Endodermal cell (in vitro differentiated cells): Measurements from ENCODE around the gene YJU2. TPM values are rescaled to one million over a fixed set of nuclear protein-coding genes. Genes with fewer than 3 reads are reported as not detected.
"Not testable (repeated sequence)": the region's sequence is repeated elsewhere in the genome, so short reads cannot be mapped to it uniquely, and the experiment has no call there.

ENCODE experiments used
- DNase-seq: peaks from one replicate; pipeline ENCODE4 v3.0.0-alpha.2; 2017
- H3K27ac ChIP-seq: 2 replicates; pipeline ENCODE4 v1.5.1; 2013; ENCODE audit warnings: mild to moderate bottlenecking, low read depth, low read length, moderate library complexity
- H3K27me3 ChIP-seq: 2 replicates; pipeline ENCODE4 v1.6.1; 2013; ENCODE audit warnings: mild to moderate bottlenecking, low read length, moderate library complexity; ENCODE audit not compliant: insufficient read depth, control insufficient read depth, poor library complexity, severe bottlenecking
- H3K36me3 ChIP-seq: 2 replicates; pipeline ENCODE4 v1.7.0; 2013; ENCODE audit warnings: mild to moderate bottlenecking, low read length, moderate library complexity; ENCODE audit not compliant: control insufficient read depth, insufficient read depth
- H3K4me1 ChIP-seq: one replicate; pipeline ENCODE4 v1.7.0; 2013; ENCODE audit warnings: low read length; ENCODE audit not compliant: control insufficient read depth, insufficient read depth
- H3K4me3 ChIP-seq: 2 replicates; pipeline ENCODE4 v1.5.1; 2013; ENCODE audit warnings: mild to moderate bottlenecking, low read length, moderate library complexity
- H3K9ac ChIP-seq: 2 replicates; pipeline ENCODE4 v1.6.1; 2013; ENCODE audit warnings: mild to moderate bottlenecking, low read length, moderate library complexity; ENCODE audit not compliant: poor library complexity, severe bottlenecking; ENCODE audit errors: extremely low read depth
- H3K9me3 ChIP-seq: 2 replicates; pipeline ENCODE4 v1.6.1; 2013; ENCODE audit warnings: mild to moderate bottlenecking, low read length, moderate library complexity; ENCODE audit not compliant: control insufficient read depth
- H3K27ac Mint-ChIP-seq: 2 replicates; pipeline ENCODE4 v1.8.0; 2020; ENCODE audit warnings: mixed read lengths
- H3K27me3 Mint-ChIP-seq: 2 replicates; pipeline ENCODE4 v1.8.0; 2021; ENCODE audit warnings: mild to moderate bottlenecking, mixed read lengths; ENCODE audit not compliant: insufficient read depth
- H3K36me3 Mint-ChIP-seq: 2 replicates; pipeline ENCODE4 v1.8.0; 2020; ENCODE audit warnings: low read depth, mixed read lengths
- H3K4me1 Mint-ChIP-seq: 2 replicates; pipeline ENCODE4 v1.8.0; 2020; ENCODE audit warnings: mixed read lengths
- H3K4me3 Mint-ChIP-seq: 2 replicates; pipeline ENCODE4 v1.8.0; 2020; ENCODE audit warnings: mild to moderate bottlenecking, moderate library complexity, mixed read lengths
- H3K9me3 Mint-ChIP-seq: 2 replicates; pipeline ENCODE4 v1.8.0; 2020; ENCODE audit warnings: mild to moderate bottlenecking, mixed read lengths
- WGBS, 2 experiments: methylation state at CpG; one replicate each; pipeline versions ENCODE4 v1.1.5 to v1.1.7; 2013; ENCODE audit warnings: missing lambda C conversion rate in 2 of 2, mixed read lengths in 1 of 2; ENCODE audit not compliant: insufficient coverage in 1 of 2, insufficient read length in 1 of 2; 5-methylcytosine and 5-hydroxymethylcytosine counted together
- total RNA-seq, 2 donors: library from RNA; stranded (reverse); fragmentation: NEBNext Ultra II Directional in 1 of 2; extraction: Animal tissue kit (Norgen Biotek cat#: 25700) in 1 of 2; gene quantifications; 2 replicates in 1 of 2; 3 replicates in 1 of 2; pipeline ENCODE4 v1.2.1, GENCODE V29; 2021
- TF ChIP-seq, protein P1 (sequence below): fragments of 200-600 bp; sonication (generic); conservative IDR thresholded peaks from 2 replicates; pipeline ENCODE4 v1.5.0; 2021; ENCODE audit warnings: antibody characterized with exemption, mild to moderate bottlenecking

Gene YJU2
- total RNA-seq, 2 donors from 2014 or later: 15.8 to 16.4 TPM

DNA sequence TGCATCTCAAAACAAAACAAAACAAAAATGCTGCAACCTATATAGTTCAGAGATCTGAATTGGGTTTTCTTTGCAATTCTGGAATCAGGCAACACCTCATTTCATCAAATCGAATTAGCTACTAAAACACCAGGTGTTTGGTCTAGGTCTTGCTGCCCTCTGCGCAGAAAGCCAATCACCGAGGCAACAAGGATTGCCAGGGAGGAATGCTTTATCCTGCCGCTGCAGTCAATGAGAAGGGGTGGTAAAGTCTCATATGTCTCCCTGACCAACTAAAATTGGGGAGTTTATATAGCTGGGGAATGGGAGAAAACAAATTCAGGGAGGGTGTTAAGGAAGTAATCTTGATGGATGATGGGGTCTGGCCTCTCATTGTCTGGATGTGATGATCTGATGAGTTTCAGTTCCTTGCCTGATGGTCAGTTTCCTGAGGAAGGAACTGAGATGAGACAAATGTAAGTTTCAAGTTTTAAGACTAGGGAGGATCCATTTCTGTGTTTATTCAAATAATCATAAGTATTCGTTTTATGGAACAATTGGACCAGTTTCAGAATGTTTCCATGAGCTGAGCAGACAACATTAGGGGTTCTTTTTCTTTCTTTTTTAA, 5.0 kb upstream of the YJU2 start:
- Mint-ChIP-seq H3K36me3 (no peaks in the 10 kb centered on the region), H3K9me3 (peaks cover 13% of the 10 kb centered on the region), H3K4me1 (no peaks in the 10 kb centered on the region), H3K27me3 (peaks cover 7% of the 10 kb centered on the region), H3K27ac (no peak overlapping the region), H3K4me3 (no peak overlapping the region)
- 80% methylated on average over 4 to 5 of the region's 5 CpGs for WGBS, 2 experiments
- Histone ChIP-seq H3K4me1 (no peaks in the 10 kb centered on the region), H3K4me3 (no peak overlapping the region), H3K9ac (no peak overlapping the region), H3K27ac (peak overlapping the region; percentile 8), H3K36me3 (no peaks in the 10 kb centered on the region), H3K27me3 (no peaks in the 10 kb centered on the region), H3K9me3 (no peaks in the 10 kb centered on the region)
- TF ChIP-seq, protein P1, sequence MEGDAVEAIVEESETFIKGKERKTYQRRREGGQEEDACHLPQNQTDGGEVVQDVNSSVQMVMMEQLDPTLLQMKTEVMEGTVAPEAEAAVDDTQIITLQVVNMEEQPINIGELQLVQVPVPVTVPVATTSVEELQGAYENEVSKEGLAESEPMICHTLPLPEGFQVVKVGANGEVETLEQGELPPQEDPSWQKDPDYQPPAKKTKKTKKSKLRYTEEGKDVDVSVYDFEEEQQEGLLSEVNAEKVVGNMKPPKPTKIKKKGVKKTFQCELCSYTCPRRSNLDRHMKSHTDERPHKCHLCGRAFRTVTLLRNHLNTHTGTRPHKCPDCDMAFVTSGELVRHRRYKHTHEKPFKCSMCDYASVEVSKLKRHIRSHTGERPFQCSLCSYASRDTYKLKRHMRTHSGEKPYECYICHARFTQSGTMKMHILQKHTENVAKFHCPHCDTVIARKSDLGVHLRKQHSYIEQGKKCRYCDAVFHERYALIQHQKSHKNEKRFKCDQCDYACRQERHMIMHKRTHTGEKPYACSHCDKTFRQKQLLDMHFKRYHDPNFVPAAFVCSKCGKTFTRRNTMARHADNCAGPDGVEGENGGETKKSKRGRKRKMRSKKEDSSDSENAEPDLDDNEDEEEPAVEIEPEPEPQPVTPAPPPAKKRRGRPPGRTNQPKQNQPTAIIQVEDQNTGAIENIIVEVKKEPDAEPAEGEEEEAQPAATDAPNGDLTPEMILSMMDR: no peak
- DNase-seq: no peak

DNA sequence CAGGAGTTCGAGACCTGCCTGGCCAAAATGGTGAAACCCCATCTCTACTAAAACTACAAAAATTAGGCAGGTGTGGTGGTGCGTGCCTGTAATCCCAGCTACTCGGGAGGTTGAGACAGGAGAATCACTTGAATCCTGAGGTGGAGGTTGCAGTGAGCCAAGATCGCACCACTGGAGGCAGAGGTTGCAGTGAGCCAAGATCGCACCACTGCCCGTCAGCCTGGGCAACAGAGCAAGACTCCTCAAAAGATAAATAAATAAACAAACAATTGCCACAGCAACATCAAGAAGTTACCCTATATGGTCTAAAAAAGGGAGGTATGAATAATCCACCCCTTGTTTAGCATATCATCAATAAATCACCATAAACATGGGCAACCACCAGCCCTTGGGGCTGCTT, 942 bp upstream of the YJU2 start:
- not testable (repeated sequence) for H3K27me3 Mint-ChIP-seq, H3K4me3 ChIP-seq, H3K9me3 ChIP-seq, H3K4me1 Mint-ChIP-seq, H3K27me3 ChIP-seq, H3K9ac ChIP-seq, H3K27ac ChIP-seq, DNase-seq, H3K4me1 ChIP-seq, H3K27ac Mint-ChIP-seq
- H3K4me3 Mint-ChIP-seq: peak overlapping the region; percentile 84
- H3K36me3 ChIP-seq: peaks cover 17% of the 10 kb centered on the region
- peaks cover 23% of the 10 kb centered on the region for H3K36me3 Mint-ChIP-seq
- WGBS, 2 experiments: 89 to 98% methylated on average over 3 to 5 of the region's 6 CpGs
- peaks cover 13% of the 10 kb centered on the region for H3K9me3 Mint-ChIP-seq

DNA sequence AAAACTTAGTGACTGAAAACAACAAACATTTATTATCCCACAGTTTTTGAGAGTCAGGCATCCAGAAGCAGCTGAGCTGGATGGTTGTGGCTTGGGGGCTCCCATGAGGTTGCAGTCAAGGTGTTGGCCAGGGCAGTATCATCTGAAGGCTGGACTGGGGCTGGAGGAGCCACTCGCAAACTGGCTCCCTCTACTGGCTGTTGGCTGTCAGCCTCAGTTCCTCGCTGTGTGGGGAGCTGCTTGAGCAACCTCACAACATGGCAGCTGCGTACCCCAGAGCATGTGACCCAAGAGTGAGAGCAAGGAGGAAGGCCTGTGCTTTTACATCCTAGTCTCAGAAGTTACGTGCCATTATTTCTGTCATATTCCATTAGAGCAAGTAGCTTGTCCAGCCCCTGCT, 9.7 kb downstream of the YJU2 start:
- H3K4me3 Mint-ChIP-seq: no peak overlapping the region
- peaks cover 27% of the 10 kb centered on the region for H3K9me3 Mint-ChIP-seq
- H3K27ac Mint-ChIP-seq: no peak overlapping the region
- DNase-seq: peak; percentile 63
- TF ChIP-seq, protein P1: peak; percentile 48
- peaks cover 69% of the 10 kb centered on the region for H3K36me3 Mint-ChIP-seq
- Histone ChIP-seq H3K9ac (no peak overlapping the region), H3K27ac (no peak overlapping the region), H3K36me3 (peaks cover 38% of the 10 kb centered on the region), H3K27me3 (no peaks in the 10 kb centered on the region), H3K9me3 (peaks cover 9% of the 10 kb centered on the region), H3K4me1 (no peaks in the 10 kb centered on the region), H3K4me3 (no peak overlapping the region)
- 96 to 100% methylated on average over 2 to 4 of the region's 4 CpGs for WGBS, 2 experiments
- H3K27me3 Mint-ChIP-seq: no peaks in the 10 kb centered on the region
- H3K4me1 Mint-ChIP-seq: no peaks in the 10 kb centered on the region

DNA sequence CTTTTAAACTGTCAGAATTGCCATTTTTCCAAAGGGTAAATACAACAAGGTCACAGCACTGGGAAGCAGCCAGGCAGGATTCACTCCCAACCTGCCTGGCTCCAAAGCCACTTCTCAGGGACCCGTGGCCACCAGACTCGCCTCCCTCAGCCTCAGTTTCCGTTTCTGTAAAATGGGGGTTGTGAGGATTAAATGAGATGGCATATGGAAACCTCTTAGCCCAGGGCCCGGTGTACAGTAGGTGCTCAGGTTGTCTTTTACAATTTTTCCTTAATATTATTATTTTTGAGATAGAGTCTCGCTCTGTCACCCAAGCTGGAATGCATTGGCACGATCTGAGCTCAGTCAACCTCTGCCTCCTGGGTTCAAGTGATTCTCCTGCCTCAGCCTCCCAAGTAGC, 10.1 kb downstream of the YJU2 start:
- H3K36me3 Mint-ChIP-seq: peaks cover 69% of the 10 kb centered on the region
- H3K27ac Mint-ChIP-seq: no peak overlapping the region
- H3K4me1 ChIP-seq: no peaks in the 10 kb centered on the region
- peaks cover 26% of the 10 kb centered on the region for H3K9me3 Mint-ChIP-seq
- peaks cover 33% of the 10 kb centered on the region for H3K36me3 ChIP-seq
- H3K9ac ChIP-seq: no peak overlapping the region
- no peak overlapping the region for H3K27ac ChIP-seq
- H3K4me3 Mint-ChIP-seq: no peak overlapping the region
- no peak overlapping the region for H3K4me3 ChIP-seq
- TF ChIP-seq, protein P1: no peak
- H3K27me3 ChIP-seq: no peaks in the 10 kb centered on the region
- H3K27me3 Mint-ChIP-seq: no peaks in the 10 kb centered on the region
- no peak for DNase-seq
- peaks cover 9% of the 10 kb centered on the region for H3K9me3 ChIP-seq
- 94 to 100% methylated on average over 2 to 5 of the region's 6 CpGs for WGBS, 2 experiments
- H3K4me1 Mint-ChIP-seq: no peaks in the 10 kb centered on the region
